Activated CD8-positive, alpha-beta memory T cell treated with anti-CD3 and anti-CD28 coated beads, Interleukin-2, amount 50 U/mL, for 1 hour (primary cell): Measurements from ENCODE around the gene BBS9.
"Not testable (repeated sequence)": the region's sequence is repeated elsewhere in the genome, so short reads cannot be mapped to it uniquely, and the experiment has no call there.

ENCODE experiments used
- DNase-seq: peaks from one replicate; pipeline ENCODE4 v3.0.0-alpha.2; 2020; ENCODE audit errors: extremely low read depth

Gene BBS9

DNA sequence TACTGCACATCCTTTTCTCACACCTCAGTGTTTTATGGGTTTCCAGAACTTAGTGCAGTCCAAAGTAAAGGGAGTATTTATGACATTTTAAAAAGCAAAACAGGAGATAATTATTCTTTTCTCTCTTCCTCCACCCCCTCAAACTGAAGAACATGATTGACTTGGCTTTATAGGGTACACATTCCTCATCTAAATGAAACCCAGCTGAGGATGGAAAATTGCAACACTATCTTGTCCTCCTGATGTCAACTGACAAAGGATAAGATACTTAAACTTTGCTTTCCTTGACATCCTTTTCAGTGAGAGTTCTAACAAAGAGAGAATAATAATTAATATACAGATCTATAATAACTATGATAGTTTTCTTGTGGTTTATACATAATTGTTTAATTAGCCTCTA lies 299.1 kb downstream of the BBS9 start:
- no peak for DNase-seq

DNA sequence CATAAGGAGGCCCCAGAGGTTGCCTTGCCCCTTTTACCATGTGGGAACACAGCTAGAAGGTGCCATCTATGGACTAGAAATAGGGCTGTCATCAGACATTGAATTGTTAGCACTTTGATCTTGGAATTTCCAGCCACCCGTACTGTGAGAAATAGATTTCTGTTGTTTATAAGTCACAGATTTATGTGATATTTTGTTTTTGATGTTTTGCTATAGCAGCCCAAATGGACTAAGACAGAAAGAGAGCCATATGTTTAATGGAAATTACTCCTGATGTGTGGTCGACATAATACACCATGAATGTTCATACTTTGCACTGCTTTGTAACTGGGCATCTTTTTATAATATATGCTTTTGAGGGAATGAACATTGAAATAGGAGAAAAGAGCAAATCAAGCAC lies 302.2 kb downstream of the BBS9 start:
- DNase-seq, result no peak

GRCh38 chr7:33432821-33433220 lies 303.5 kb downstream of the BBS9 start:
- no peak for DNase-seq

- DNase-seq, result no peak
Observed at GRCh38 chr7:33433357-33433756, 304.0 kb downstream of the BBS9 start.

GRCh38 chr7:33444511-33444910 lies 315.1 kb downstream of the BBS9 start:
- no peak for DNase-seq

DNA sequence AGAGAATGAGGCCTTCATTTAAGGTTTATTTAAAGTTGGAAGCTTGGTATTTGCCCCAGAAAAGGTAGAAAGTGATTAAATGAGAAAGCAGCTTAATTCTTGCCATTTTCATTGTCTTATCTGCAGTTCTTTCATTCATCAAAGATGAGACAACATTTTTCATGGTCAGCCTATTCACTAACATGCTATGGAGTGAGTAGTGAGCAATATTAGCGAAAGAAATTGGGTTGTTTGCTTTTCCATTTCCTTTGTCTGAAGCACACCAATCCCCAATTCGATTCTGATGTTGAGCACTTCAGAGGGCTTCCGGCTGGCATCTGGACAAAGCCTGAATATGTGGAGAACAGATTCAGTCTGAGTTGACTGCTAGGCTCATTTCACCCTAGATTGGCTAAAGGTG lies 317.2 kb downstream of the BBS9 start:
- DNase-seq, result no peak

GRCh38 chr7:33448035-33448434 lies 318.7 kb downstream of the BBS9 start:
- DNase-seq, result no peak

- no peak for DNase-seq
Observed at GRCh38 chr7:33449847-33450246, 320.5 kb downstream of the BBS9 start.

- DNase-seq, result no peak
Observed at GRCh38 chr7:33452805-33453502, 323.6 kb downstream of the BBS9 start.

DNA sequence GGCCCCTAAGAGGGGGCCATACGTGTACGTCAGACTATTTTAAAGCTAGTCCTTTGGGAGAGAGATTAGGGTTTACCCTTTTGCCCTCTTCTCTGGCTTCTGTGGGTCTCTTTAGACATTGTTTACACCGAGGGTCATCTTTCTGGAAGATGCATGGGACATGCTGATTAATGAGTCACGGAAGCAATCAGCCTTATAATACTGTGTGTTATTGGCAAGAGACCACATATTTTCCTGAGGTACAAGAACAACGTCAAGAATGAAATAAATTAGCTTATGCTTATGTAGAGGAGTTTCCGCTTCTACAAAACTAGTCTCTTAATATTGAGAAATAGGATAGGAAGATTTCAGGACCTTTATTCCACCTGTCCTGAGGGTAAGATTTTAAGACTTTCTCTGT lies 327.7 kb downstream of the BBS9 start:
- no peak for DNase-seq

- no peak for DNase-seq
Observed at GRCh38 chr7:33458581-33458980, 329.2 kb downstream of the BBS9 start.

DNA sequence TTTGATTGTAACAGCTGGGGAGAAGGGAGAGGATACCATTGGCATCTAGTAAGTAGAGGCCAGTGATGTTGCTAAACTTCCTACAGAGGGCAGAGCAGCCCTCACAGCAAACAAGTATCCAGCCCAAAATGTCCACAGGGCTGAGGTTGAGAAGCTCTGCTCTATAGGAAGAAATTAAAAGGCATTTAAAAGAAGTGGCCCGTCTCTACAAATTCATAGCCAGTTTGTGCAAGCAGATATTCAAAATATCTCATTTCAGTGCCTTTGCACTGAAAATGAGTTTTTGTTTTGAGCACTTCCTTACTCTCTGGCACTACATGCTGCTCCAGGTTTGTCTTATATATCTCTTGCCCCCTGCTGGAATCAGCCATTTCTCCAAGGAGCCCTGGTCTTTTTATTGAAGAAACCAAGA lies 330.0 kb downstream of the BBS9 start:
- no peak for DNase-seq

- DNase-seq, result no peak
Observed at GRCh38 chr7:33463131-33463530, 333.8 kb downstream of the BBS9 start.

- no peak for DNase-seq
Observed at GRCh38 chr7:33466203-33466602, 336.8 kb downstream of the BBS9 start.

DNA sequence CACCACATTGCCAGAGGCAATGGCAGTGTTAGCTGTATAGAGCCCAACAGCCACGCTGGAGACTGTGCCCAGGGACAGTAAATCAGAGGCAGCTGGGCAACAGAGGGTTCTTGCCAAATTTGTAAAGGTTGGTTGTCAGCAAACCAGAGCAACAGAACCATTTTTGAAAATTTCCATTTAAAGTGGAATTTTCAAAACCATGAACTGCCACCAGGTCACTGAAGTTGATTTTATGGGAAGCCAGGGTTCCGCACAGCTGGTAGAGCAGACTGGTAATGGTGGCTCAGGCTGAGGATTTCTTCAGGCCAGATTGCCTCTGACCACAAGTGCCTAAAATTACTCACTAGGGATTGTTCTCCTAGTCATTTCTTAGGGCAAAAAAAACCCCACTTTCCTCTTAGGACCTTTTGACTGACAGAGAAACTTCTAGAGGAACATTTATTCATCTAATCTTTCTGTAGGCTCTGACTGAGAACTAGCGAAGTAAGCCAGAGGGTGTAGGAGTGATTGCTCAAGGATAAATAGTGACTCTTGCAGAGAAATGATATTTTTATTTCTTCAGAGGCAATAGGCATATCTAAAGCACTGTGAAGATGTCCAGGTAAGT lies 342.4 kb downstream of the BBS9 start:
- no peak for DNase-seq

GRCh38 chr7:33472348-33473025 lies 343.1 kb downstream of the BBS9 start:
- DNase-seq, result no peak

- no peak for DNase-seq
Observed at GRCh38 chr7:33477719-33478480, 348.5 kb downstream of the BBS9 start.

- not testable (repeated sequence) for DNase-seq
Observed at GRCh38 chr7:33484476-33484875, 355.1 kb downstream of the BBS9 start.

GRCh38 chr7:33485747-33486493 lies 356.6 kb downstream of the BBS9 start:
- no peak for DNase-seq

- DNase-seq, result no peak
Observed at GRCh38 chr7:33486633-33487032, 357.3 kb downstream of the BBS9 start.

DNA sequence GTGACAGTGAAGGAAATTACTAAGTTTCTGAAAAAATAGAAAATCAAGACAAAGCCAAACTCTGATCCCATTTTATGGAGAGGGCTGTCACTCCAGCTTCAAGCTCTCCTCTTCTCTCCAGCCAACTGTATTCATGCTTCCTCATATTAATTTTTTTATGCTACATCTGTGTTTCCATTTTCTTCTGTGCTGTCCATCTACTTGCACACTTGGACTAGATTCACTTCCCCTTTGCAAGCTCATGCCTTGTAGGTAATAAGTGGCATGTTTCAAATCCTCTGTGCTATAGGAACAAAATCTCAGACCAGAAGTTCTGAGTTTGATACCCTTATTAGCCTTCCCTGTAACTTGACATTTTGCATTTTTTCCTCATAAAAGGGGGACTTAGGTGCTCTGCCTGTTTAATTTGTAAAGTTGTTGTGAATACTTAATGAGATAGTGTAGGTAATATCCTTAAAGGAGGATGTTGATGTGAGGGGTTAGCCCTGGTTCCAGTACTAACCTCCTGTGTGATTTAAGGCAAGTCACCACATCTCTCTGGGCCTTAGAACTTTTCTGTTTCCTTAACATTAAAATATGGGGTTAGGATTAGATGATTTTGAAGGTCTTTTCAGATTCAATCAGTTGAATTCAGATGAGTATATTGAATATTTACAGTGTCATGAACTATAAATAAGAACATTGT lies 358.8 kb downstream of the BBS9 start:
- DNase-seq, result no peak
